ENCODE data around the gene RCCD1.
"Not testable (repeated sequence)": the region's sequence is repeated elsewhere in the genome, so short reads cannot be mapped to it uniquely, and the experiment has no call there.

The RCCD1 gene

DNA sequence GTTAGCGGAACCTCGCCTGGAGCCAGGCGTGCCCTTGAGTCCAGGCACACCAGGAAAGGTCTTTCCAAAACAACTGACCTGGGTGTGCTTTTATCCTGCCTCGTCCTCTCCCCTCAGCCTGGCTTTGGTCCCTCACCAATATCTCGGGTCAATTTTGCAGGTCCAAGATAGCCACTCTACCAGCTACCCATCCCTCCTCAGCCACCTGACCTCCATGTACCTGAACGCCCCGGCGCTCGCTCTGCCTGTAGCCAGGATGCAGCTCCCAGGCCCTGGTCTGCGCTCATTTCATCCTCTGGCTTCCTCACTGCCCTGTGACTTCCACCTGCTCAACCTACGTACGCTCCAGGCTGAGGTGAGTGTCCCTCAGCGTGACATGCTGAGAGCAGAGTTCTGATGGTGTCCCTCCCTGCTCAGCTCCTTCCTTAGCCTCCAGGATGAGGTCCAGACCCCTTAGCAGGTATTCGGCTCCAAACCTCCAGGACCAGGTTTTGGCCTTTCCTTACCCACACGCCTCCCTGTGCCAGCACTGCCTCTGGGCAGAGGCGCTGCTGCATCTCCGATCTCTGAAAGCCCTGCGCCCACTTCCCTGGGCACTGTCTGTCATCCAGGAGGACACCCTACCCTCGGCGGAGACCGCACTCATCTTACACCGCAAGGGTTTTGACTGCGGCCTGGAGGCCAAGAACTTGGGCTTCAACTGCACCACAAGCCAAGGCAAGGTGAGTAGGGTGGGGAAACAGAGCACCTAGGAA, 36.5 kb upstream of the RCCD1 start:
- no peak for DNase-seq

DNA sequence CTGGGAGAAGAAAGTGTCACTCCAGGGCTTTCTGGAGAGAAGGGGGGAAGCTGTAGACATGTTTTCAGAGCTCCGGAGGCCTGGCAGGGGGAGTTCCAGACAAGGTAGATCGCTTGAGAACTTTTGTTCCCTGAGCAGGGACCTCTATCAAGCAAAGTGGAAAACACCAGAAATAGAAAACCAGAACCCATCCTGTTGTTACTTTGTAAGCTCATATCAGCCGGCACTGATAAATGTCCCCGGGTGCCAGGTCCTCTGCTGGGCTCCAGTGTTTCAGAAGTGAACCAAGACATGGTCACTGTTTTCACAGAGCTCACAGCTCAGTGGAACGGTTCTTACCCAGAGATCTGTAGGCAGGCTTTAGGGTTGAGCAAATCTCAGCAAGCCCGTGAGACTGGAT, 35.8 kb upstream of the RCCD1 start:
- DNase-seq: no peak

DNA sequence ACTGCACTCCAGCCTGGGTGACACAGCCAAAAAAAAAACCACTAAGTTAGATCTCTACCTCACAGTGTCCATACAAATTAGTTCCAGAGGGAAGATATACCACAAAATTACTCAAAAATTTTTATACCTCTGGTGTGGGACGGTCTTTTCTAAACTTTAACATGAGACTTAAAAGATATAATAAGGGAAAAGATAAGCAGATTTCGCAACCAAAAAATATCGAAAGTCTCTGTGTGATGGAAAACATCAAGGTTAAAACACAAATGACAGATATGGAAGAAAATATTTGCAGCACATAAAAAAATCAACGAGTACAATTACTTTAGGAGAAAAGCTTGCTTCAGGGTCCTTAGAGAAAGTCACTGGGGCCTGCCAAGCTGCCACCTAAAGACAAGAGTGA, 32.8 kb upstream of the RCCD1 start:
- no peak for DNase-seq

DNA sequence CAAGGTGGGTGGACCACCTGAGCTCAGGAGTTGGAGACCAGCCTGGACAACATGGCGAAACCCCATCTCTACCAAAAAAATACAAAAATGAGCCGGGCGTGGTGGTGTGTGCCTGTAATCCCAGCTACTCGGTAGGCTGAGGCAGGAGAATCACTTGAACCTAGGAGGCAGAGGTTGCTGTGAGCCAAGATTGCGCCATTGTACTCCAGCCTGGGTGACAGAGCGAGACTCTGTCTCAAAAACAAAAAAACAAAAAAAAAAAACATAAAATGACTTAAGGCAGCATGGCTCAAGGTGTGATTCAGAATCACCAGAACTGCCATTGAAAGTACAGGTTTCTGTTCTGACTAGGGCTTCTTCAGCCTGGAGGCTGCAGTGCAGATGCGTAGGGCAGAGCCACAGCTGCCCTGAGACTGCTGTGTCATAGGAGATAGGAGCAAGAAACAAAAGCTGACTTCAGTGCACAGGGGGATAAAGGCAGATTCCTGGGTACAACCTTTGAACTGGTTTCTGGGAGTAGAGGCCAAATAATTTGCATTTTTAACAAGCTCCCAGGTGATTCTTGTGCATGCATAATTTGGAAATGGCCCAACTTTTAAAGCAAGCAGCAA, 31.9 kb upstream of the RCCD1 start:
- peak; percentile 36 for DNase-seq

DNA sequence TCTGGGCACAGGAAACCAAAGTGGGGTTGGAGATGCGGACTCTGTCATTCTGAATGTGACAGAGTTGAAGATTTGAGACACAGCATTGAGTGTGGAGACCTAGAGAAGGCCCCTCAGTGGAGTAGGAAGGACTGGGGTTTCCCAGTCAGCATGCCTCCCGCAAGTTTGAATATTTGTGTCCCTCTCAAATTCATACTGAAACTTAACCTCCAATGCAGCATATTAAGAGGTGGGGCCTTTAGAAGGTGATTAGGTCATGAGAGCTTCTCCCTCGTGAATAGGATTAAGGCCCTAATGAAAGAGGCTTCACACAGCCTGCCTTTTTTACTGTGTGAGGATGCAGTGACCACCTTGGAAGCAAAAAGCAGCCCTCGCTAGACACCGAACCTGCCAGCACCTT, 30.3 kb upstream of the RCCD1 start:
- no peak for DNase-seq

DNA sequence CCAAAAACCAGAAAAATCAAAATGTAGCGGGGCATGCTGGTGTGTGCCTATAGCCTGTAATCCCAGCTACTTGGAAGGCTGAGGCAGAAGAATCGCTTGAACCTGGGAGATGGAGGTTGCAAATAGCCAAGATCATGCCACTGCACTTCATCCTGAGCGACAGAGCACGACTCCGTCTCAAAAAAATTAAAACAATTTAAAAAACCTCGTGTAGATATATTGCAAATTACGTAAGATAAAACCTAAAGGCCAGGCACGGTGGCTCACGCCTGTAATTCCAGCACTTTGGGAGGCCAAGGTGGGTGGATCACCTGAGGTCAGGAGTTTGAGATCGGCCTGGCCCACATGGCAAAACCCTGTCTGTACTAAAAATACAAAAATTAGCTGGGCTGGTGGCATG, 27.9 kb upstream of the RCCD1 start:
- DNase-seq: not testable (repeated sequence)

DNA sequence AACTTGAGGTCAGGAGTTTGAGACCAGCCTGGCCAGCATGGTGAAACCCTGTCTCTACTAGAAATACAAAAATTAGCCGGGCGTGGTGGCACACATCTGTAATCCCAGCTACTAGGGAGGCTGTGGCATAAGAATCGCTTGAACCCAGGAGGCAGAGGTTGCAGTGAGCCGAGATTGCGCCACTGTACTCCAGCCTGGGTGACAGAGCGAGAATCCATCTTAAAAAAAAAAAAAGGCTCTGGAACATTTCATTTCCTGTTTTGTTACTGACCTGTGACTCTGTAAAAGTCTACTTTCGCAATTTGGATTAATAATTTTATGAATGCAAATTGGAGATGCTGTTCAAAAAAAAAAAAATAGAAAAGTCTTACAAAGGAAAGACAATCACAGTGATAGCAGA, 26.6 kb upstream of the RCCD1 start:
- DNase-seq: not testable (repeated sequence)

DNA sequence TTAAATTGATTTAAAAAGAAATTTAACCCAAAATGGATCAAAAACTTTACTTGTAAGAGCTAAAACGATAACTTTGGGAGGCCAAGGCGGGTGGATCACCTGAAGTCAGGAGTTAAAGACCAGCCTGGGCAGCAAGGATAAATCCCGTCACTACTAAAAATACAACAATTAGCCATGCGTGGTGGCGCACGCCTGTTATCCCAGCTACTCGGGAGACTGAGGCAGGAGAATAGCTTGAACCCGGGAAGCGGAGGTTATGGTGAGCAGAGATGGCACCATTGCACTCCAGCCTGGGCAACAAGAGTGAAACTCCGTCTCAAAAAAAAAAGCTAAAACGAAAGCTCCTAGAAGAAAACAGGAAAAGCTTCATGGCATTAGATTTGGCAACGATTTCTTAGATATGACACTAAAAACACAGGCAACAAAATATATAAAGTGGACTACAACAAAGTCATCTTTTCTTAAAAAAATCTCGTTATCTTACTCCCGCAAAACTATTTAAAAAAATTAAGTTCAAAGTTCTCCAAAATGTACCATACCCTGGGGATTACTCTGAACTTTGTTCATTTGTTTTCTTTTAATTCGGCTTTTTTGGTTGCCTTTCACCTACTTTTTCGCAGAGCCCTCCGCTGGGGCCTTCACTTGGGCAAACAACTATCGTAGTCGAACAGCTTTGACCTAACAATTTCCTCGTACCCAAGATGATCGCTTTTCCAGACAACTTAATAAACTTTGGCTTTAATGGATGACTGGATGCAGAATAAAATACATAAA, 25.3 kb upstream of the RCCD1 start:
- peak; percentile 18 for DNase-seq

DNA sequence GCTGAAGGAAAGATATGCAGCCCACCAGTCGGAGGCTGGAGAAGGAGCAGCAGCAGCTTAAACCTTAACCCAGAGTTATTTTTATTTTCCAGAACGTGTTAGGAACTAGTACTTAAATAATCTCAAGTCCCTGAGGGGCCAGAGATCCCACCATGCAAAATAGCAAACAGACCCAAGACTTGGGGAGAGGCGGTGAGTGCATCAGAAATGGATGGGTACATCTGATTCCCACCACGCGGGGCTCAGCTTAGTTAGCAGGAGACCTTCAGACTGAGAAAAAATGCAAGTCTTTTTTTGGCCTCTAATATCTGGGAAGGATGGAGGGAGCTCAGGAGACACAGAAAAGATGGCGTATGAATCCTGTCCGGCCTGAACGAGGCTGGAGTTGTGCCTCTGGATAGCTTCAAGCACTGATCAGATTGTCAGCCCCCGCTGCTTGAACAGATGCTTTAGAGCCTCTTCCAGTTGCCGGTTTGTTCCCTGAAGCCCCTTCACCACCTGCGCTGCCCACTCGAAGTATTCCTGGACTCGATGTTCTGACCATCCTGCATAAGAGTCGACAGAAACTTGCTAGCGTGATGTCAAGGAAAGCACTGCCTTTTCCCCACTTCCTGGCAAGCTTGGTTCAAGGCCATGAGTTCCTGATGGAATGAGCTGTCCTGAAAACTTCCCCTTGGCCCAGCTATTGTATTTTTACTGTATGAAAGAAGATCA, 23.7 kb upstream of the RCCD1 start:
- DNase-seq: no peak

DNA sequence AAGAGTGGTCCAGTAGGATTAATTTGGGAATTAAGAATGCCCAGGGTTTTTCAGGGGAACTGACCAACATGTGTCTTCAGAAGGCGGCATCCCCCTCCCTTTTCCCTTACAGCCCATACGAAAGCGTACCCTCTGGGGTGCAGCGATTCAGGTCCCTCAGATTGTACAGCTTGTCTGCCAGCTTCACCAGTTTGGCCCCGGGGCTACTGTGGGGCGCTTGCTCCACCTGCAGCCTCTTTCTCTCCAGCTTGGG, 23.2 kb upstream of the RCCD1 start:
- DNase-seq: no peak

DNA sequence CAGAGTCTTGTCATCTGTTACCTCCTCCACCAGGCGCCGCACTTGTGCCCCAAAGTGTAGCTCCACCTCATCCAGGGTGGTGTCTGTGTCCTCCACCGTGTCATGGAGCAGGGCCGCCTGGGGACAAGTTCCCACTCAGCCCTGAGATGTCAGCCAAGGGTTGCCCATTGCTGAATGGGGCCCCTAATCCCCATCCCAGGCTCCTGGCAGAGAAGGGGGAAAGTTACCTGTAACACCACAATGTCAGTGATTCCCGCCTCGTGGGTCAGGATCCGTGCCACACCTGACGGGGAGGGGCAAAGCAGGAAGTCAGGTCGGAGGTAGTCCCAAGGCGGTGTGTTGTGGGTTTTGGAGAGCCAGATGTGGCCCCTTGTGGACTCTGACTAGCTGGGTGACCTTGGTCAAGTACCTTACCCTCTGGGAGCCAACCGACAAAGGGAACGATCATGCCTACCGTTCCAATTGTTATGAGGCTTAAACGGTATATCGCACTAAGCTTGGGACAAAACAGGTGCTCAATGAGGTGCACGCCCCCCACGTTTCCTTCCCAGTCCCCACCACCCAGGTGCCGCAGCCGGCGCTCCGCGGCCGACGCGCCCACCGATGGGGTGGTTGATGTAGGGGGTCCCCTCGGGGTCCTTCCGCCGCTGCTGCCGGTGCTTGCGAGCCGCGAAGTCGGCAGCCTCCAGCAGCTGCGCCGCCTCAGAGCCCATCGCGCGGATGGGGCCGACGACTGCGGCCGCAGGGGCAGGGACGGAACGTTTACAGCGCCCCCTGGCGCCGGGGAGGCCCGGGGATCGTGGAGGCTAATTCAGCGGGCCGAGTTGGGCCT, 22.6 kb upstream of the RCCD1 start, which contains the start of gene HDDC3:
HDDC3 (minus strand) TSS at position 722 of the 832 bp plus-strand sequence; CDS start at position 713, 9 bp downstream.
- DNase-seq: peak; percentile 97

DNA sequence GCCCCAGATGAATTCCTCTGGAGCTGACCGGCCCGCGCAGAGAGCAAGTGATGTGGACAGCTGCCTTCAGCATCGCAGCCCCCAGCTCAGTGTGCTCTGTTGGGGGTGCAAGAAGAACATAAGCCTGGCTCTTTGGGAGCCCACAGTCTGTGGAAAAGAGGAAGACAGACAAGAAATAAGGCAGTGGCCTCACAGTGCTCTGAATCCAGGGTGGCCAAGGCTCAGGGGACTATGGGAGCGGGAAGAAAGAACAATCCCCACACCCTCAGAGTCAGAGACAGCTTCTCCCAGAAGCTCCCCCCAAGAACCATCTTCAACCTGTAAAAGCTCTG, 22.1 kb upstream of the RCCD1 start:
- DNase-seq: no peak

DNA sequence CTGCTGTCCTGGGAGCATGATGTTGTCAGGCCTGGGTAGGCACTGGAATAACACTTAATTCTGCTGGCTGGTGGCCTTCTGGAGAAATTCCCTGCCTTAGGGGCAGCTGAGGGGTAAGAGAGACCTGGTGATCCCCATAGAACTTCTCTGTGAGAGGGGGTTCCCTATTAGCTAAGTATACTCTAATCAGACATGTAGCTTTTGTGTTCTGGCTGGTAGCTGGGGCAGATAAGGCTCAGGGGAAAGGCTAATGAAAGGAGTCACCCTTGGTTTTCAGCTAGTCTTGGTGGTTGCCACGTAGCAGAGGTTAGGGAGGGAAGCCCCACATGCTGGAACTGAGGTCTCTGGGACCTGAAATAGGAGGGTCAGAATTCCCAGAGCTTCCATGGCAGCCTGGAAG, 21.4 kb upstream of the RCCD1 start:
- DNase-seq: no peak

DNA sequence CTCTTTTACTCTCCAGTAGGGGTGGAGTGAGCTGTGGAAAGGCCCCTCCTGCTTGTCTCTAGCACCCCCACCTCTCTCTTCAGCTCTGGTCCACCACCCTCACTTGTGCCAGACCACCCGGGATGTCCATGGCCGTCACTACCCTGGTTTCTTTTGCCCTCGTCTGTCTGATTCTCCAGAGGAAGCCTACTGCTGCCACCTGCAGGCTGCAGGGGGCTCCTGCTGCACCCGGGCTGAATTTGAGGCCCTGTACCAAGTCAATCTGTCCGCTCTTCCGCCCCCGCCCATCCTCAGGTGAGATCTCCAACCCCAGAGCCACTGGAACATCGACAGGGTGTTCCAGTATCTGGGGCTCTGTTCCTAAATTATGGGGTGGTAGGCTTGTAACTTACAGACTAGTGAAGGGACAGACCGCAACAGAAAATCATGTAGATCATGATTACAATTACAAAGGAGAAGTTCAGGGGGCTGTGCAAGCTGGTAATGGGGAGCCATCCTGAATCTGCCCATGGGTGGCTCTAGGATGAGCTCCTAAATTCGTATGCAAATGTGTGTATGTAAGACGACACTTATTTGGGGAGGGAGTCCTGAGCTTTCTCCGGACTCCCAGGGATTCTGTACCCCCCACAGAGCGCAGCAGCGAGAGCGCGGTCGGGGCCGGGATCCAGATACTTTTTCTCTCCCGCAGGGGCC, 20.3 kb upstream of the RCCD1 start:
- peak; percentile 94 for DNase-seq

DNA sequence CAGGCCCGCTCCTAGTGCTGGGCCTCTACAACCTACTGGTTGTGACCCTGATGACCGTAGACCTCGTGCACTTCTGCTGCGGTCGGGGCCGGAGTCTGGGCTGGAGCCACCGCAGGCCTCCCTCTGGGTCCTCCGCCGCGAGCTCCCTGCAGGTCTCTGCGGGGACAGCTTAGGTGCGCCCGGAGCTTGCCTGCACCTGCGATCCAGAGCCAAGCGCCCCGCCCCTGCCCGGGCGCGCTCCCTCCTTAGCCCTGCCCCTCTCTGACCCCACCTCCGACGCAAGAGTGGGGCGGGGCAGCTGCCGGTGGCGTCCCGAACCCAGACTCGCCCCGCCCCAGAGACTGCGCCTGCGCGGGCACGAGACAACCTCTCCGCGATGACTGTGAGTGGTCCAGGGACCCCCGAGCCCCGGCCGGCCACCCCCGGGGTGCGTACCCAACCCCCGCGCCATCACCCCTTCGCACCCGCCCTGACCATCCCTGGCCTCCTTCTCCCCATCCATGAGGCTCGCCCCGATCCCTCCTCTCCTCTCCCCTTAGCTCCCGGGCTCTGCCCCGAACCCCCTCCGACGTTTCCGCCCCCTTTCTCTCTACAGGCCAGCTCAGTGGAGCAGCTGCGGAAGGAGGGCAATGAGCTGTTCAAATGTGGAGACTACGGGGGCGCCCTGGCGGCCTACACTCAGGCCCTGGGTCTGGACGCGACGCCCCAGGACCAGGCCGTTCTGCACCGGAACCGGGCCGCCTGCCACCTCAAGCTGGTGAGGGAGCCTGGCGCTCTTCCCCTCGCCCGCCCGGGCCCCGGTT, 19.5 kb upstream of the RCCD1 start, which contains the start of gene UNC45A:
UNC45A (plus strand) TSS at position 337 of the 803 bp plus-strand sequence; CDS start at position 377, 40 bp downstream.
- peak; percentile 99 for DNase-seq

DNA sequence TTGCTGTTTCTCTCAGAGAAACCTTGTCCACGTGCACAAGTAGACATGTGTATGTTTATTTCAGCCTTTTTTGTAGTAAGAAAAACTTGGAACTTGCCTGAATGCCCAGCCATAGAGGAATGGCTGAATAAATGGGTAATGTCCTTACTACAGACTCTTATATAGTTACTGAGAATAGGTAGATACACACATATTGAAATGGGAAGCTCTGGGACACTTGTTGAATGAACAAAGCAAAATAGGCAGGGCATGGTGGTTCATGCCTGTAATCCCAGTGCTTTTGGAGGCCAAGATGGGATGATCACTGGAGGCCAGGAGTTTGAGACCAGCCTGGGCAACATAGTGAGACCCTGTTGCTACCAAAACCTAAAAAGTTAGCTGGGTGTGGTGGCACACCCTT, 17.9 kb upstream of the RCCD1 start:
- no peak for DNase-seq

DNA sequence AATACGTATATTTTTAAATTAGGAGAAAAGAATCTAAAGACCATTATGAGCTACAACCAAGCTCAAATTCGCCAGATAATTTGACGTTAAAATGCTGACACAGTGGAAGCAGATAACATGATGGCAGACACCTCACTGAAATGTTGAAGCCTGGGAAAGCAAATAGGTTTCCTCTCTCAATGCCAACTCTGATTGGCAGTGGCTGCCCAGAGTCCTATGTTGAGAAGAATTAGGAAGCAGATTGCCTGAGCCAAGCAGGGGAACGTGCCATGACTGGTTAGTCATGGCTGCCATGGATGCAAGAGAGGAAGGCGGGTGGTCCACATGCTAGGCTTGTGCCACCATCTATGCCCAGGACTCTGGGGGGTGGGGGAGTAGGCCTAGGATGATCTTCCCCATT, 16.4 kb upstream of the RCCD1 start:
- no peak for DNase-seq

DNA sequence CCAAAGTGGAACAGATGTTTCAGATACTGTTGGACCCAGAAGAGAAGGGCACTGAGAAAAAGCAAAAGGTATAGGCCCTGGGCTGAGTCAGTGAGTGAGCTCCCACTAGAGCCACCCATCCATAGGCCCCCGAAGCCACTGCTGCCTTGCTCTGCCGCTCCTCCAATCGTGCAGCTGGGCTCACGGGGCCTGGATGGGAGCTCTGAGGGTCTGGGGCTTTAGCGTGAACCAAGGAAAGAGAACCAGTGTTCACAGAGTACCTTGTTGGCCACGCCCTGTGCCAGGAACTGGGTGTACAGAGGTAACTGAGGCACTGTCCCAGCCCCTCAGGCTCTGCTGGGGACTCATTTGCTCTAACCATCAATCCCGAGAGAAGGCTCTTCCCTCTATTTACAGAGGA, 14.9 kb upstream of the RCCD1 start:
- no peak for DNase-seq

DNA sequence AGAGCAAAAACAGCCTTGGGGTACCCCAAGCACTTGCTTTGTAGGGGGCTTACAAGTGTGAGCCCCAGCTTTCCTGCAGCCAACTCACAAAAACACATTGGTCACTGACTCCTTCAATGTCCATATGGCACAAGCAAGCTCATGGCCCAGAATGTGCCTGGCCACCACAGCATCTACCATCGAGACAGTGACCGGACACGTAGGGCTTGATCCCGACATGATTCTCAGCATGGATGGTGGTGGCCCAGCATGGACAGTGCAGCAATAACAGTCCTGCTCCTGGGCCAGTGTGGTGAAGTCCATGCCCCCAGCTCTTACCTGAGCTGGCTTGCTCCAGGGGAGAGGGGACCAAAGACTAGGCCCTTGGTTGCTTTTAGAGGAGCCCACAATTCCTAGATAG, 13.6 kb upstream of the RCCD1 start:
- no peak for DNase-seq

DNA sequence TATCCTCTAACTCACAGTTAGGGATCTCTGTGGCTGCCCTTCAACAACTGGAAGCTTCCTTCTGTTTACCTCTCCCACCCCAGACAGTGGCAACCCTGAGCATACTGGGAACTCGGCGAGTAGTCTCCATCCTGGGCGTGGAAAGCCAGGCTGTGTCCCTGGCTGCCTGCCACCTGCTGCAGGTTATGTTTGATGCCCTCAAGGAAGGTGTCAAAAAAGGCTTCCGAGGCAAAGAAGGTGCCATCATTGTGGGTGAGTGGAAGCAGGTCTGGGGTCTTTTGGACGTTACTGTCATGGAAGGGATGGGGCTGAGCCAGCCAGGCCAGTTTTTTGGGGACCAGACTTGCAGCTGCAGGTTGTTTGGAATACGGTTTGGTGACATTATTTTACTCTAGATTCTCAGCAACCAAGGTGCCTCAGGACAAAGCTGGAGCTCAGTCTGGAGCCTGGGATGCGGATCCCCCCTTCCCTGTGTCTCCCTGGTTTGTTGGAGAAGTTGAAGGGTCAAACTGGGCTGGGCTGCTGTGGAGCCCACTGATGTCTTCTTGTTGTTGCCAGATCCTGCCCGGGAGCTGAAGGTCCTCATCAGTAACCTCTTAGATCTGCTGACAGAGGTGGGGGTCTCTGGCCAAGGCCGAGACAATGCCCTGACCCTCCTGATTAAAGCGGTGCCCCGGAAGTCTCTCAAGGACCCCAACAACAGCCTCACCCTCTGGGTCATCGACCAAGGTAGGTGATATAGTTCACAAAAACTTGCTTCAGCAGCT, 12.1 kb upstream of the RCCD1 start:
- DNase-seq: no peak

Measured in RPMI8226 (cell line).